T-cell (primary cell): ENCODE results near the gene DEFB131A. TPM values are rescaled to one million over a fixed set of nuclear protein-coding genes. Genes with fewer than 3 reads are reported as not detected.
"Not testable (repeated sequence)": the region's sequence is repeated elsewhere in the genome, so short reads cannot be mapped to it uniquely, and the experiment has no call there.

Experiments
- ATAC-seq, 4 experiments: fragments of 200-7000 bp in 3 of 4; fragments of 150-1000 bp in 1 of 4; cut with Tn5 transposase; replicated peaks in 1 of 4; 1 replicate in 3 of 4; 2 replicates in 1 of 4; pipeline ENCODE4 v1.10.0; 2021; ENCODE audit warnings: moderate library complexity in 3 of 4, mild to moderate bottlenecking in 2 of 4, moderate number of reproducible peaks in 1 of 4
- CTCF ChIA-PET, 2 donors: fragments of 300-600 bp; sonication (Branson Sonifier 250); formaldehyde crosslinking; loops; one replicate each; lab custom pipeline; 2022; ENCODE audit warnings: antibody characterized with exemption in 2 of 2; lab: Charles Lee
- POLR2A ChIA-PET, 2 donors: fragments of 300-600 bp; sonication (Branson Sonifier 250); formaldehyde crosslinking; loops; one replicate each; lab custom pipeline; 2022; ENCODE audit warnings: antibody characterized with exemption in 2 of 2; lab: Charles Lee
- DNase-seq, 35 experiments: peaks; one replicate each; pipeline versions ENCODE4 v3.0.0 to v3.0.0-alpha.2; 2013 to 2023
- H3K27ac ChIP-seq: one replicate; pipeline ENCODE4 v1.5.1; 2013; ENCODE audit warnings: low read length
- H3K27me3 ChIP-seq, 2 experiments: replicated peaks in 1 of 2; 1 replicate in 1 of 2; 2 replicates in 1 of 2; pipeline versions ENCODE4 v1.6.1 to v1.7.0; 2013; ENCODE audit warnings: low read length in 1 of 2, mixed read lengths in 1 of 2; ENCODE audit not compliant: control insufficient read depth in 2 of 2, insufficient read depth in 2 of 2; ENCODE audit errors: extremely low read depth in 1 of 2
- H3K36me3 ChIP-seq, 2 donors: 1 replicate in 1 of 2; 2 replicates in 1 of 2; pipeline versions ENCODE4 v1.6.1 to v1.7.0; 2013; ENCODE audit warnings: low read length in 1 of 2; ENCODE audit not compliant: control insufficient read depth in 2 of 2, insufficient read depth in 1 of 2; ENCODE audit errors: extremely low read depth in 1 of 2
- H3K4me1 ChIP-seq, 2 experiments: 1 replicate in 1 of 2; 2 replicates in 1 of 2; pipeline versions ENCODE4 v1.6.1 to v1.7.0; 2013; ENCODE audit warnings: low read length in 2 of 2, mixed read lengths in 1 of 2; ENCODE audit not compliant: insufficient read depth in 2 of 2, control insufficient read depth in 1 of 2; ENCODE audit errors: extremely low read depth in 1 of 2
- H3K4me3 ChIP-seq, 2 donors: 1 replicate in 1 of 2; 2 replicates in 1 of 2; pipeline versions ENCODE4 v1.5.1 to v1.7.0; 2013; ENCODE audit warnings: mild to moderate bottlenecking in 2 of 2, low read length in 1 of 2, moderate library complexity in 1 of 2; ENCODE audit not compliant: control insufficient read depth in 1 of 2; ENCODE audit errors: extremely low read depth in 1 of 2
- H3K9me3 ChIP-seq: 2 replicates; pipeline ENCODE4 v1.7.0; 2013
- H3K27ac Mint-ChIP-seq, 2 donors: one replicate each; pipeline ENCODE4 v1.8.0; 2020 to 2021; ENCODE audit warnings: mild to moderate bottlenecking in 2 of 2, mixed read lengths in 2 of 2
- H3K27me3 Mint-ChIP-seq, 2 donors: one replicate each; pipeline ENCODE4 v1.8.0; 2021 to 2022; ENCODE audit warnings: mixed read lengths in 2 of 2
- H3K36me3 Mint-ChIP-seq: one replicate; pipeline ENCODE4 v1.8.0; 2021; ENCODE audit warnings: mixed read lengths
- H3K4me1 Mint-ChIP-seq, 3 donors: one replicate each; pipeline ENCODE4 v1.8.0; 2020 to 2022; ENCODE audit warnings: mixed read lengths in 3 of 3, mild to moderate bottlenecking in 1 of 3
- H3K4me3 Mint-ChIP-seq, 3 donors: one replicate each; pipeline ENCODE4 v1.8.0; 2020 to 2022; ENCODE audit warnings: mild to moderate bottlenecking in 3 of 3, mixed read lengths in 3 of 3, moderate library complexity in 3 of 3
- H3K9me3 Mint-ChIP-seq, 3 donors: one replicate each; pipeline ENCODE4 v1.8.0; 2020 to 2022; ENCODE audit warnings: mixed read lengths in 3 of 3
- WGBS: methylation state at CpG from one replicate; pipeline ENCODE4 v1.1.5; 2013; ENCODE audit warnings: missing lambda C conversion rate; ENCODE audit not compliant: insufficient coverage; 5-methylcytosine and 5-hydroxymethylcytosine counted together
- total RNA-seq, 35 experiments: library from RNA in 6 of 35; stranded (reverse) in 6 of 35; fragments of 120-200 nt in 1 of 35; gene quantifications; one replicate each; pipeline versions ENCODE4 v1.2.1 to v1.2.4 and lab custom pipeline; 2013 to 2026

DEFB131A gene
- total RNA-seq, 5 donors from 2014 or later (not counting 1 experiment from before 2014, with no cell fraction given) = not detected

GRCh38 chr4:9479466-9479865 is 35.3 kb downstream of the DEFB131A start:
- DNase-seq, H3K36me3 Mint-ChIP-seq, H3K4me1 Mint-ChIP-seq, ATAC-seq, CTCF ChIA-PET, H3K9me3 ChIP-seq, H3K4me3 Mint-ChIP-seq, POLR2A ChIA-PET, H3K27ac ChIP-seq, H3K36me3 ChIP-seq, H3K9me3 Mint-ChIP-seq, H3K27me3 Mint-ChIP-seq, H3K27ac Mint-ChIP-seq, H3K4me1 ChIP-seq, H3K4me3 ChIP-seq: not testable (repeated sequence)
- H3K27me3 ChIP-seq = peaks cover 0 to 10% of the 10 kb centered on the region in 2 experiments
- no CpG with 5 or more reads among the region's 8 CpGs for WGBS

DNA sequence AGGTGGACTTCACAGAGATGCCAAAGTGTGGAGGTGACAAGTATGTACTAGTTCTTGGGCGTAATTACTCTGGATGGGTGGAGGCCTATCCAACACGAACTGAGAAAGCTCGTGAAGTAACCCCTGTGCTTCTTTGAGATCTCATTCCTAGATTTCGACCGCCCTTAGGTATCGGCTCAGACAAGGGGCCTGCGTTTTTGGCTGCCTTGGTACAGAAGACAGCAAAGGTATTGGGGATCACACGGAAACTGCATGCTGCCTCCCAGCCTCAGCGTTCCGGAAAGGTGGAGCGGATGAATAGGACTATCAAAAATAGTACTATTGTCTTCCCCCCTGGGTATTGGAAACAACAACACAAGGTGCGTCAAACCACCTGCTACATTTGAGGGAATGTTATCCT is 35.9 kb downstream of the DEFB131A start:
- H3K27ac ChIP-seq, H3K27me3 ChIP-seq, H3K4me1 Mint-ChIP-seq, ATAC-seq, H3K27ac Mint-ChIP-seq, H3K4me3 ChIP-seq, DNase-seq, CTCF ChIA-PET, H3K36me3 Mint-ChIP-seq, H3K4me1 ChIP-seq, H3K9me3 ChIP-seq, POLR2A ChIA-PET, H3K4me3 Mint-ChIP-seq, H3K36me3 ChIP-seq, H3K27me3 Mint-ChIP-seq, H3K9me3 Mint-ChIP-seq: not testable (repeated sequence)
- 84% methylated on average over 9 of the region's 12 CpGs for WGBS

DNA sequence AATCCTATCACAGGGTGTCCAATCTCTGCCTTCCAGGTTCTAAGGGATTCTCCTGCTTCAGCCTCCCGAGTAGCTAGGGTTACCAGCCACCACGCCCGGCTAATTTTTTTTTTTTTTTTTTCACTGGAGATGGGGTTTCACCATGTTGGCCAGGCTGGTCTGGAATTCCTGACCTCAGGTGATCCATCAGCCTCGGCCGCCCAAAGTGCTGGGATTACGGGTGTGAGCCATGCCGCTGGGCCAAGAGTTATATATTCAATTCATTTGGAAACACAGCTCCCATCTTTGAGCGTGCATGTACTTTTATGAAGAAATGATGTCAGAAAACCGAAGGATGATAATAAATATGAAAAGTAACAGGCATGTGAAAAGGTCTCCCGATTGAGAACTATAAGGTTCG is 38.7 kb downstream of the DEFB131A start:
- H3K4me1 ChIP-seq, H3K27ac Mint-ChIP-seq, DNase-seq, H3K27ac ChIP-seq, POLR2A ChIA-PET, H3K9me3 Mint-ChIP-seq, H3K4me1 Mint-ChIP-seq, H3K36me3 Mint-ChIP-seq, H3K4me3 ChIP-seq, ATAC-seq, CTCF ChIA-PET, H3K27me3 Mint-ChIP-seq, H3K4me3 Mint-ChIP-seq, H3K9me3 ChIP-seq, H3K36me3 ChIP-seq, H3K27me3 ChIP-seq: not testable (repeated sequence)
- WGBS = no CpG with 5 or more reads among the region's 11 CpGs

GRCh38 chr4:9483682-9484081 is 39.5 kb downstream of the DEFB131A start:
- H3K27me3 Mint-ChIP-seq, H3K4me1 ChIP-seq, H3K36me3 Mint-ChIP-seq, H3K9me3 ChIP-seq, H3K36me3 ChIP-seq, H3K27ac Mint-ChIP-seq, H3K27me3 ChIP-seq, H3K9me3 Mint-ChIP-seq, H3K27ac ChIP-seq, H3K4me1 Mint-ChIP-seq, H3K4me3 ChIP-seq, POLR2A ChIA-PET, ATAC-seq, CTCF ChIA-PET, H3K4me3 Mint-ChIP-seq, DNase-seq: not testable (repeated sequence)
- WGBS = 85% methylated on average over 8 of the region's 10 CpGs

- CTCF ChIA-PET, DNase-seq, ATAC-seq, H3K4me3 Mint-ChIP-seq, H3K9me3 ChIP-seq, H3K4me1 ChIP-seq, H3K4me3 ChIP-seq, H3K27ac Mint-ChIP-seq, POLR2A ChIA-PET, H3K9me3 Mint-ChIP-seq, H3K36me3 Mint-ChIP-seq, H3K27ac ChIP-seq, H3K4me1 Mint-ChIP-seq, H3K36me3 ChIP-seq, H3K27me3 ChIP-seq: not testable (repeated sequence)
- 76% methylated on average over 5 of the region's 11 CpGs for WGBS
- peaks cover 3 to 15% of the 10 kb centered on the region in 2 donors for H3K27me3 Mint-ChIP-seq
Measured at GRCh38 chr4:9486880-9487279, 42.7 kb downstream of the DEFB131A start.

- POLR2A ChIA-PET, H3K36me3 ChIP-seq, H3K9me3 Mint-ChIP-seq, H3K4me3 Mint-ChIP-seq, H3K4me1 ChIP-seq, H3K27ac Mint-ChIP-seq, DNase-seq, H3K36me3 Mint-ChIP-seq, H3K4me3 ChIP-seq, H3K4me1 Mint-ChIP-seq, CTCF ChIA-PET, ATAC-seq, H3K27me3 ChIP-seq, H3K9me3 ChIP-seq, H3K27ac ChIP-seq: not testable (repeated sequence)
- 78% methylated on average over 2 of the region's 15 CpGs for WGBS
- H3K27me3 Mint-ChIP-seq = peaks cover 3 to 15% of the 10 kb centered on the region in 2 donors
Measured at GRCh38 chr4:9488796-9489195, 44.6 kb downstream of the DEFB131A start.

DNA sequence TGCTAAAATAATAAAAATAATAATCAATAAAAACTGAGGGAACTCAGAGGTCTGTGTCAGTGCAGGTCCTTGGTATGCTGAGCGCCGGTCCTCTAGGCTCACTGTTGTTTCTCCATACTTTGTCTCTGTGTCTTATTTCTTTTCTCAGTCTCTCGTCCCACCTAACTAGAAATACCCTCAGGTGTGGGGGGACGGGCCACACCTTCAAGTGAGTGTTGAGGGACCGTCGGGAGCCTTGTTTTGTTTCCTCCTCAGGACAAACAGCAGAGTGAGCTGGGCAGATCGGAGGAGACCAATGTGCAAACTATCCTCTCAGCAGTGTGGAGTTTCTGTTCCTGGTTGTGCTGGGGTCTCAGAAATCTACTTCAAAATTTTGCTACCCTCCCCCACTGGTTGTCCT is 46.3 kb downstream of the DEFB131A start:
- 60% methylated on average over 3 of the region's 7 CpGs for WGBS
- H3K9me3 ChIP-seq, CTCF ChIA-PET: not testable (repeated sequence)

More for the DNA sequence above, 46.3 kb downstream of the DEFB131A start:
- H3K27me3 ChIP-seq, H3K36me3 ChIP-seq, H3K4me3 Mint-ChIP-seq, POLR2A ChIA-PET, DNase-seq, H3K4me1 Mint-ChIP-seq, H3K27ac ChIP-seq, H3K36me3 Mint-ChIP-seq, ATAC-seq, H3K4me1 ChIP-seq, H3K9me3 Mint-ChIP-seq, H3K4me3 ChIP-seq, H3K27ac Mint-ChIP-seq: not testable (repeated sequence)
- H3K27me3 Mint-ChIP-seq = peaks cover 12 to 18% of the 10 kb centered on the region in 2 donors
